Liver (tissue), 9 donors: ENCODE data around the gene CEBPG. TPM values are rescaled to one million over a fixed set of nuclear protein-coding genes. Genes with fewer than 3 reads are reported as not detected.
A peak's percentile ranks its signal among the peaks of the same experiment; 100 is the strongest.

Experiments
- DNase-seq: peaks from one replicate; pipeline ENCODE4 v3.0.0-alpha.2; 2017; ENCODE audit warnings: low spot score
- H3K27ac ChIP-seq, 2 donors: one replicate each; pipeline ENCODE4 v1.7.0; 2013; ENCODE audit warnings: inconsistent platforms in 2 of 2, low read length in 2 of 2, control low read depth in 1 of 2, low read depth in 1 of 2, mild to moderate bottlenecking in 1 of 2
- H3K27me3 ChIP-seq, 4 donors: one replicate each; pipeline versions ENCODE4 v1.6.1 to v1.7.0; 2013; ENCODE audit warnings: low read length in 3 of 4, inconsistent platforms in 1 of 4, mild to moderate bottlenecking in 1 of 4, moderate library complexity in 1 of 4; ENCODE audit not compliant: control insufficient read depth in 4 of 4, insufficient read depth in 4 of 4
- H3K36me3 ChIP-seq, 4 donors: one replicate each; pipeline versions ENCODE4 v1.6.1 to v1.7.0; 2013; ENCODE audit warnings: low read length in 3 of 4, mild to moderate bottlenecking in 3 of 4, low read depth in 1 of 4, moderate library complexity in 1 of 4; ENCODE audit not compliant: control insufficient read depth in 4 of 4, insufficient read depth in 3 of 4
- H3K4me1 ChIP-seq, 4 donors: one replicate each; pipeline versions ENCODE4 v1.6.1 to v1.7.0; 2013; ENCODE audit warnings: low read length in 3 of 4, mild to moderate bottlenecking in 3 of 4, moderate library complexity in 1 of 4; ENCODE audit not compliant: control insufficient read depth in 4 of 4, insufficient read depth in 4 of 4
- H3K4me3 ChIP-seq, 3 donors: one replicate each; pipeline versions ENCODE4 v1.6.1 to v1.7.0; 2013; ENCODE audit warnings: low read length in 3 of 3, control low read depth in 1 of 3, low read depth in 1 of 3, mild to moderate bottlenecking in 1 of 3
- H3K9ac ChIP-seq, 2 donors: one replicate each; pipeline ENCODE4 v1.7.0; 2013; ENCODE audit warnings: low read length in 2 of 2, mild to moderate bottlenecking in 2 of 2, moderate library complexity in 2 of 2, control low read depth in 1 of 2, low read depth in 1 of 2
- H3K9me3 ChIP-seq, 4 donors: one replicate each; pipeline versions ENCODE4 v1.6.1 to v1.7.0; 2013; ENCODE audit warnings: low read length in 3 of 4; ENCODE audit not compliant: control insufficient read depth in 4 of 4
- EGR1 ChIP-seq, 2 donors: IDR thresholded peaks; 2 replicates each; pipeline ENCODE4 v1.6.1; 2016 to 2018; ENCODE audit warnings: antibody characterized with exemption in 2 of 2, low read depth in 2 of 2
- FOXA1 ChIP-seq: IDR thresholded peaks from 2 replicates; pipeline ENCODE4 v1.6.1; 2016; ENCODE audit warnings: antibody characterized with exemption
- FOXA2 ChIP-seq: IDR thresholded peaks from 2 replicates; pipeline ENCODE4 v1.6.1; 2016; ENCODE audit warnings: antibody characterized with exemption
- GABPA ChIP-seq, 2 donors: IDR thresholded peaks in 1 of 2; conservative IDR thresholded peaks in 1 of 2; 2 replicates each; pipeline ENCODE4 v1.6.1; 2016; ENCODE audit warnings: antibody characterized with exemption in 2 of 2, mild to moderate bottlenecking in 1 of 2, moderate library complexity in 1 of 2
- HNF4A ChIP-seq, 2 donors: conservative IDR thresholded peaks; 2 replicates each; pipeline ENCODE4 v1.6.1; 2016; ENCODE audit warnings: antibody characterized with exemption in 2 of 2, mild to moderate bottlenecking in 2 of 2
- HNF4G ChIP-seq: IDR thresholded peaks from 2 replicates; pipeline ENCODE4 v1.6.1; 2016; ENCODE audit warnings: antibody characterized with exemption
- JUND ChIP-seq, 2 donors: IDR thresholded peaks; 2 replicates each; pipeline ENCODE4 v1.6.1; 2016; ENCODE audit warnings: antibody characterized with exemption in 2 of 2
- NR2F2 ChIP-seq: IDR thresholded peaks from 2 replicates; pipeline ENCODE4 v1.6.1; 2016; ENCODE audit warnings: antibody characterized with exemption
- RAD21 ChIP-seq, 2 donors: IDR thresholded peaks; 2 replicates each; pipeline ENCODE4 v1.6.1; 2016; ENCODE audit warnings: antibody characterized with exemption in 2 of 2, mild to moderate bottlenecking in 2 of 2
- REST ChIP-seq: IDR thresholded peaks from 2 replicates; pipeline ENCODE4 v1.6.1; 2016; ENCODE audit warnings: antibody characterized with exemption, mild to moderate bottlenecking
- RXRA ChIP-seq, 2 donors: IDR thresholded peaks; 2 replicates each; pipeline ENCODE4 v1.6.1; 2017 to 2018; ENCODE audit warnings: antibody characterized with exemption in 2 of 2, mild to moderate bottlenecking in 1 of 2
- SP1 ChIP-seq: IDR thresholded peaks from 2 replicates; pipeline ENCODE4 v1.6.1; 2018; ENCODE audit warnings: antibody characterized with exemption, mild to moderate bottlenecking
- TAF1 ChIP-seq: conservative IDR thresholded peaks from 2 replicates; pipeline ENCODE4 v1.6.1; 2016; ENCODE audit warnings: antibody characterized with exemption, mild to moderate bottlenecking
- YY1 ChIP-seq: IDR thresholded peaks from 2 replicates; pipeline ENCODE4 v1.6.1; 2016; ENCODE audit warnings: antibody characterized with exemption, mild to moderate bottlenecking
- ZBTB33 ChIP-seq: IDR thresholded peaks from 2 replicates; pipeline ENCODE4 v1.6.1; 2016; ENCODE audit warnings: antibody characterized with exemption
- WGBS: extraction: QIAGEN DNeasy Blood & Tissue Kit; methylation state at CpG from one replicate; pipeline ENCODE4 v1.1.7; 2013; 5-methylcytosine and 5-hydroxymethylcytosine counted together
- polyA plus RNA-seq, 2 donors: library from polyadenylated mRNA; stranded (reverse) in 1 of 2; unstranded in 1 of 2; fragments of 200-250 nt in 1 of 2; fragments of >200 nt in 1 of 2; fragmentation: Nextera tagmentation in 1 of 2; extraction: Ambion mirVana in 1 of 2; gene quantifications; one replicate each; pipeline versions ENCODE4 v1.2.1 to v1.2.3, GENCODE V29; 2013 to 2015
- total RNA-seq, 2 donors: library from RNA; depleted of rRNA; stranded (reverse); fragments of >200 nt; gene quantifications; one replicate each; pipeline ENCODE4 v1.2.3, GENCODE V29; 2014
- TF ChIP-seq, protein P1 (sequence below): IDR thresholded peaks from 2 replicates; pipeline ENCODE4 v1.6.1; 2016; ENCODE audit warnings: antibody characterized with exemption
- TF ChIP-seq, protein P2 (sequence below): fragments of 150-350 bp; IDR thresholded peaks from 2 replicates; pipeline ENCODE4 v1.5.1; 2017; ENCODE audit warnings: improper control_type of control experiment, low read depth, low read length; ENCODE audit not compliant: missing input control
- TF ChIP-seq, protein P3 (sequence below): IDR thresholded peaks from 2 replicates; pipeline ENCODE4 v1.6.1; 2016; ENCODE audit warnings: antibody characterized with exemption
- donor health status: healthy.
- donor health status: healthy.
- donor health status: healthy.
- donor health status: healthy.
- donor health status: healthy.

CEBPG gene
- total and polyA plus RNA-seq, 4 donors = 16.9 to 36.1 (median 24.2) TPM

GRCh38 chr19:33403221-33403972 is 29.9 kb downstream of the CEBPG start:
- DNase-seq = peak; percentile 71
- H3K4me3 ChIP-seq = no peak overlapping the region
- H3K9ac ChIP-seq = peak overlapping the region; percentile 79 to 90
- H3K36me3 ChIP-seq = no peaks in the 10 kb centered on the region
- H3K27ac ChIP-seq = peak overlapping the region; percentile 92 to 98
- no peaks in the 10 kb centered on the region for H3K27me3 ChIP-seq
- WGBS = 36% methylated on average over 18 of the region's 18 CpGs
- H3K4me1 ChIP-seq = peaks cover 42 to 87% (median 71%) of the 10 kb centered on the region in 4 donors
- H3K9me3 ChIP-seq = no peaks in the 10 kb centered on the region
- TF ChIP-seq FOXA2 (peak; percentile 93), EGR1 (IDR thresholded peaks at IDR 0.05; ENCODE audit: low read depth in 2 of 2) (peak; percentile 72 to 81), REST (peak; percentile 53), GABPA (IDR thresholded peaks at IDR 0.05 in 1 of 2, conservative IDR thresholded peaks at IDR 0.05 in 1 of 2) (peak in 1 of 2 donors; percentile 58), ZBTB33 (peak; percentile 95), RAD21 (IDR thresholded peaks at IDR 0.05) (peak; percentile 55 to 64), HNF4G (peak; percentile 92), FOXA1 (peak; percentile 88), SP1 (peak; percentile 99), RXRA (IDR thresholded peaks at IDR 0.05) (peak; percentile 95 to 98), JUND (IDR thresholded peaks at IDR 0.05) (peak; percentile 70 to 85), NR2F2 (peak; percentile 81), YY1 (peak; percentile 85), HNF4A (conservative IDR thresholded peaks at IDR 0.05) (peak; percentile 95 to 98), TAF1 (peak; percentile 72)
- TF ChIP-seq, protein P1, sequence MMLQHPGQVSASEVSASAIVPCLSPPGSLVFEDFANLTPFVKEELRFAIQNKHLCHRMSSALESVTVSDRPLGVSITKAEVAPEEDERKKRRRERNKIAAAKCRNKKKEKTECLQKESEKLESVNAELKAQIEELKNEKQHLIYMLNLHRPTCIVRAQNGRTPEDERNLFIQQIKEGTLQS = peak; percentile 61
- TF ChIP-seq, protein P2, sequence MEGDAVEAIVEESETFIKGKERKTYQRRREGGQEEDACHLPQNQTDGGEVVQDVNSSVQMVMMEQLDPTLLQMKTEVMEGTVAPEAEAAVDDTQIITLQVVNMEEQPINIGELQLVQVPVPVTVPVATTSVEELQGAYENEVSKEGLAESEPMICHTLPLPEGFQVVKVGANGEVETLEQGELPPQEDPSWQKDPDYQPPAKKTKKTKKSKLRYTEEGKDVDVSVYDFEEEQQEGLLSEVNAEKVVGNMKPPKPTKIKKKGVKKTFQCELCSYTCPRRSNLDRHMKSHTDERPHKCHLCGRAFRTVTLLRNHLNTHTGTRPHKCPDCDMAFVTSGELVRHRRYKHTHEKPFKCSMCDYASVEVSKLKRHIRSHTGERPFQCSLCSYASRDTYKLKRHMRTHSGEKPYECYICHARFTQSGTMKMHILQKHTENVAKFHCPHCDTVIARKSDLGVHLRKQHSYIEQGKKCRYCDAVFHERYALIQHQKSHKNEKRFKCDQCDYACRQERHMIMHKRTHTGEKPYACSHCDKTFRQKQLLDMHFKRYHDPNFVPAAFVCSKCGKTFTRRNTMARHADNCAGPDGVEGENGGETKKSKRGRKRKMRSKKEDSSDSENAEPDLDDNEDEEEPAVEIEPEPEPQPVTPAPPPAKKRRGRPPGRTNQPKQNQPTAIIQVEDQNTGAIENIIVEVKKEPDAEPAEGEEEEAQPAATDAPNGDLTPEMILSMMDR = no peak
- TF ChIP-seq, protein P3, sequence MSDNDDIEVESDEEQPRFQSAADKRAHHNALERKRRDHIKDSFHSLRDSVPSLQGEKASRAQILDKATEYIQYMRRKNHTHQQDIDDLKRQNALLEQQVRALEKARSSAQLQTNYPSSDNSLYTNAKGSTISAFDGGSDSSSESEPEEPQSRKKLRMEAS = peak; percentile 92
